ENCODE data around the gene RIT2.

DNA sequence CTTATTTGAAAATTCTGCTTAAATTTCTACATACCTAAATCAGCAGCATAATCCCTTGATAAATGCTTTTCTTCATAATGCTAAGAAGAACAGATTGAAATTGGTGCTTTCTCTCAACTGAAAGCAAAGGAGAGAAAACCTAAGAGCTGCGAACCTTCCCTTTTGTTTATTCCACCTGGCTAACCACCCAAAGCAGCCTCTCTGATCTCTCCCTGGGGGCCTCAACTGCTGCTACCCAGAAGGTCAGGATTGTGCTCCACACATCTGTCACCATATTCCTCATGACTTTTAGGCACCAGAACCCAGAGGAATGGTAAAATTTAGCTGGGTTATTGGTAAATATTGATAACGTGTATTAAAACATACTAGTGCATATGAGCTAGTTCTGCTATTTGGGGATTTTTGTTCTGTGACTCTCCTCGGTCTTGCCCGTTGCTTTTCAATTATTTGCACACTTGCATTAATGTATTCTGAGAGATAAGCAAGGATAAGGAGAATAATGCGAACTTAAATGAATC lies 334.1 kb downstream of the RIT2 start:
- TF ChIP-seq, protein P1, sequence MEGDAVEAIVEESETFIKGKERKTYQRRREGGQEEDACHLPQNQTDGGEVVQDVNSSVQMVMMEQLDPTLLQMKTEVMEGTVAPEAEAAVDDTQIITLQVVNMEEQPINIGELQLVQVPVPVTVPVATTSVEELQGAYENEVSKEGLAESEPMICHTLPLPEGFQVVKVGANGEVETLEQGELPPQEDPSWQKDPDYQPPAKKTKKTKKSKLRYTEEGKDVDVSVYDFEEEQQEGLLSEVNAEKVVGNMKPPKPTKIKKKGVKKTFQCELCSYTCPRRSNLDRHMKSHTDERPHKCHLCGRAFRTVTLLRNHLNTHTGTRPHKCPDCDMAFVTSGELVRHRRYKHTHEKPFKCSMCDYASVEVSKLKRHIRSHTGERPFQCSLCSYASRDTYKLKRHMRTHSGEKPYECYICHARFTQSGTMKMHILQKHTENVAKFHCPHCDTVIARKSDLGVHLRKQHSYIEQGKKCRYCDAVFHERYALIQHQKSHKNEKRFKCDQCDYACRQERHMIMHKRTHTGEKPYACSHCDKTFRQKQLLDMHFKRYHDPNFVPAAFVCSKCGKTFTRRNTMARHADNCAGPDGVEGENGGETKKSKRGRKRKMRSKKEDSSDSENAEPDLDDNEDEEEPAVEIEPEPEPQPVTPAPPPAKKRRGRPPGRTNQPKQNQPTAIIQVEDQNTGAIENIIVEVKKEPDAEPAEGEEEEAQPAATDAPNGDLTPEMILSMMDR (IDR thresholded peaks at IDR 0.05; ENCODE audit: insufficient read depth, low read length, poor library complexity, severe bottlenecking), result no peak
- TF ChIP-seq EZH2phosphoT487 (conservative IDR thresholded peaks at IDR 0.05; ENCODE audit: low read length), result no peak
